GM18873 (cell line): ENCODE data around the gene COASY.

Experiments
- ATAC-seq: cut with Tn5 transposase; IDR thresholded peaks from one replicate; pipeline ENCODE4 v1.9.1; 2021; ENCODE audit warnings: mild to moderate bottlenecking, moderate library complexity, moderate number of reproducible peaks; ENCODE audit not compliant: unreplicated experiment, low FRiP score

The COASY gene

DNA sequence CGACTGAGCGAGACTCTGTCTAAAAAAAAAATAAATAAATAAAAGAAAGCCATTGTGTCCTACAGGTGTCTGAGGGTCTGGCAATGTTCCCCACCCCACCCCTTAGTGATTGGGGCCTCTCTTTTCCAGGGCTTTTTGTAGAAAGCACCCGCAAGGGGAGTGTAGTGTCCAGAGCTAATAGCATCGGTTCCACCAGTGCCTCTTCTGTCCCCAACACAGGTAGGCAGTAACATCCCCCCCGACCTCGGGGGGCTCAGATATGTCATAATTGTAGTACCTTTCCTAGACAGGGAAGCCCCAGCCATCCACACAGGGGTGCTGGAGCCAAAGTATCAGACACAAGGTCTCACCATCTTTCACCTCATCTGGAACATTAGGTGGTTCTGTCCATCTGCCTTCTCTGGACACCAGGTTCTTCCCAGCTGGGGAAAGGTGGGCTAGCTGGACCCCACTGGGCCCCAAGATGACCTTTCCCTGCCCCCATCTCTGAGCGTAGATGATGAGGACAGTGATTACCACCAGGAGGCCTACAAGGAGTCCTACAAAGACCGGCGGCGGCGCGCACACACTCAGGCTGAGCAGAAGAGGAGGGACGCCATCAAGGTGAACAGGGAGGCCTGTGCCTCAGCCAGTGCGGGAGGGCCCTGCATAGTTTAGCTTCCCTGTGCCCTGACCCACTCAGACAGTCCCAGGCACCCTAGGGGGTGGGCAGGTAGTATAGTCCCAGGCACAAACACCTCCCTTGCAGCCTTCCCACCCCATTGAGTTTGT lies 6.6 kb downstream of the COASY start:
- ATAC-seq: no peak

DNA sequence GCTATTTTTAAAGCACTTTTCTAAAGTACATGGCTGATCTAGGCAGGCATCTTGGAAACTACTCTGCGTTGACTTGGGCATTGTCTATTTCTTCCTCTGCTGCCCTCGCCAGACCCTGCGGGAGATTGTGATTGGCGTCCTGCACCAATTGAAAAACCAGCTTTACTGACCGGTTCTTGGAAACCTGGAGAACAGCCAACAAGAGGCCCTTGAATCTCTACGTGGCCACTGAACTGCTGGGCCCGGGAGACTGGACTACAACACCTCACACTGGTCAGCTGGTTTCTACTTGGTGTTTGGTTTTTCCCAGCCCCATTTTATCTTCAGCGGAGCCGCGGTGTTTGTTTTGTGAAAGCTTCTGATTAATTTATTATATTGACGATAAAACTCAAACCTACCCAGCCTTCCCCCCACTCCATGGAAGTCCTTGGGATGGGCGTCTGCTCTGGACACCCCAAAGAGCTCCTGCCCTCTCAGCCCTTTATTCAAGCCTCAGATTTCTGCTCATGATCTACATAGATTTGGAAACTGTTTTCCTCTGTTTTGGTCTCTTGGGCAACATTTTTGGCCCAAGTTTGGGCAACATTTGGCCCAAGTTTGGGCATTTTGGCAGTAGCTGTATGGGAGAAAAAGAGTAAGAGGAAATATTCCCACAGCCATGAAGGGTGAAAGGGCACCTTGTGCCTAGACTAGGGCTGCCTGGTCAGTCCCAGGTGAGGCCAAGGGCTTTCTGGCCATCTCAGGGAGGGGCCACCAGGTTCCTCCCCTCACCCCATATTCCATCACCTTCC lies 9.7 kb downstream of the COASY start:
- no peak for ATAC-seq

DNA sequence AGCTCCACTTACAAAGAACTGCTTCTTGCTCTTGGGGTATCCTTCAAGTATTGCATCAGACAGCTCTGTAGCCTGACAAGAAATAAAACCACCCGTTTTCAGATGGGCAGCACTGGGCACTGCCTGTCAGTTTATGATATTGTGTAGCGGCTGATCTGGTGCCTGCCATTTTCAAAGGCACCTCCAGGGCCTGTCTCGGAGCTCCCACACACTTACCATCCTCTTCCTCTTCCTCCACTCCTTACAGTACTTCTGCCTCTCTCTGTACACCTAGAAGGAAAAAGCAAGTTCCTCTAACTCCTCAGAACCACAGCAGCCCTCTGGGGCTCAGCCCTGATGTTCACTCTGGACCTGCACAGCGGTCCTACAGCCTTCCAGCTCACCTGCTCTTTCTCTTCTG lies 11.1 kb downstream of the COASY start:
- ATAC-seq: no peak

DNA sequence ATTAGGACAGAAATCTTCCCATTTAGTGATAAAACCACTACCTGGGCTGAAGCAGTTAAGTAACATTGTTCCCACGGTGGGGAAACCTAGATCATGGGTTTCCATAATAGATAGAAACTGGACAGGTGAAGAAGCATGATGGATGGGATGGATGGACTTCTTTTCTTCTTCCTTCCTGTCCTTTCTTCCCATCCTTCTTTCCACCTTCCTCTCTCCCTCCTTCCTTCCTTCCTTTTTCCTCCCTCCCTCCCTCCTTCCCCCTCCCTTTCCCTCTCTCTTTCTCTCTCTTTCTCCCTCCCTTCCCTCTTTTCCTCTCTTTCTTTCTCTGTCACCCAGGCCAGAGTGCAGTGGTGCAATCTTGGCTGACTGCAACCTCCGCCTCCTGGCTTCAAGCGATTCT lies 12.5 kb downstream of the COASY start:
- no peak for ATAC-seq

DNA sequence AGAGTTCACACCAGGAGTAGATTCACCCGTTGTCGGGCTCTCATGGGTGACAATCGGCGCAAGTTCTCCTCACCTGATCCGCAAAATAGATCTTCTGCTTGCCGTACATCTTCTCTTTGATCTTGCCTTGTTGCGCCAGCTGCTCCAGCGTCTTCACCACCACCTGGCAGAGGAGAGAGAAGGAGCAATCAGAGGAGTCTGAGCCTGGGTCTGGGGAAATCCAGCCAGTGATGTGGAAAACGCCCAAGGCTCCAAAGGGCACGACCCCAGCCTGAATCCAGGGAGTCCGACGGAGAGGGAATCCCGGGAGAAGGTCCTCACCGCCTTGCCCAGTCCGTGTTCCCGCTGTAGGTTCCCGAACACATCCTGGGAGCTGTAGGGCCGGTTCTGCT lies 15.2 kb downstream of the COASY start:
- no peak for ATAC-seq

- ATAC-seq: peak; percentile 54
Observed at GRCh38 chr17:42577532-42578281, 15.8 kb downstream of the COASY start, which contains the start of gene PSMC3IP. TSS of gene PSMC3IP (minus strand) at chr17:42577729. CDS start at chr17:42577686, 43 bp downstream.

- ATAC-seq: peak; percentile 51
Observed at GRCh38 chr17:42578282-42578869, 16.4 kb downstream of the COASY start.

GRCh38 chr17:42579794-42580551 lies 18.0 kb downstream of the COASY start:
- ATAC-seq: no peak

DNA sequence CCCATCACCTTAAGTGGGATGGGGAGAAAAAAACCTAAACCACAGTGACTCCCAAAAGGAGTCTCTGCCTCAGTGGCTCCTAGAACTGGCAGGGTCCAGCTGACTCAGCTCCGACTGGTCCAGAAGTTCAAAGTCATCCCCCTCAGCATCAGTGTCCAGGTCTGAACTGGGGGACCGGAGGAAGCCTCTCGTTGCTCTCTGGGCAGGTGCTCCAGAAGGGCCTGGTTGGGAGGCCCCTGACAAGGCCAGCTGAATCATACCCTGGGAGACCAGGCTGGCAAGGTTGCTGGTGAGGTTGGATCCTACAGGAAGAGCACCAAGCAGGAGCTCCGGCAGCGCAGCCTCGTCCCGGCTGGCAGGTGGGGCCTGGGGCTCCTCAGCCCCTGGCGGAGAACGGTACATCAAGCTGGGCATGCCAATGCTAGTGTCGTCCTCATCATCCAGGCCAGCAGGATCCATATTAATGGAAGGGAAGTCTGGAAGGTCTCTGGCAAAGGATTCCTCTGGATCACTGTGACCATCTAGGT lies 19.9 kb downstream of the COASY start:
- no peak for ATAC-seq

DNA sequence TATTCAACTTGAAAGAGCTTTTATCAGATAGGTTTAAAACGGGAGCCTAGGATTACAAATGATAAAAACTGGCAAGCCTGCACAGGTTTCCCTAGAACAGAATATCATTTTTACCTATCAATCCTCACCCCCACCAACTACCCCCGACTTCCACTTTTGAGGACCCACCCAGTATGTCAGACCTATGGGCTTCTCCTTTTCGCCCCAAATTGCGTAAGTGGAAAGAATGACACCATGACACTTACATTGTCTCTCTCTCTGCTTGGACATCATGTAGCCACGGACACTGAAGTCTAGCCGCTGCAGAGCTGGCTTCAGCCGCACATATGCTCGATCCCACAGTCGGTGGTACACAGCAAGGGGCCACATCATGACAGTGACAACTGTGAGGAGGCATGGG lies 22.9 kb downstream of the COASY start:
- no peak for ATAC-seq

- no peak for ATAC-seq
Observed at GRCh38 chr17:42585353-42585752, 23.4 kb downstream of the COASY start.

DNA sequence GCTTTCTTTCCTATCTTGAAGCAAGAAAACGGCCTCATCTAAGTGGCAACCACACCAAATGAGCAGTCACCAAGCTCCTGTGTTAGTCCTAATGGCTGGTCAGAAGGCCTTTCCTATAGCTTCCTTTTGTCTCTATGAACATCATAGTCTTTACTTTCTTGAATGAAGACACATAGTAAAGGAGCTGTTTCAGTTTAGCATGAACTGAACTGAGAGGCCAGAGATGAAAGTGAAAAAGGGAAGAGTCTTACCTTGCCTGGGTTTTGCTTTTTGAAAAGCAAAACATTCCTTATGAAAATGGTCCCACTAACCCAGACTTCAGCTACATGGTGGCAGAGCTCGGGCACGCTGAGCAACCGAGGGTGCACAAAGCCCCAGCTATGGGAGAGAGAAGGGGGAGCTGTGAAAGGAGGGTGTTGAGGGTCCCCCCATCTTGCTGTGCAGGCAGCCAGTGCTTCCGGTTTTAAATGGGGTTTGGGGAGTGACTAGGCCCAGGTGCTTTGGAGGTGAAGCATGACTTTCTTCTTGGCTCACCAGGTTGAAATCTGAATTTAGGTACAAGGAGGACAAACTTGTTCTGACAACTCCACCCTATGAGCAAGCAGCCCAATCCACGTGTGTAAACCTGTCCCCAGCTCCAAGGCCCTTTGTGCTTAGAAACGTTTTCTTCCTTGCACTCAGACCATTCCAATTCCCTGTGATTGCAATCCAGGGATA lies 24.7 kb downstream of the COASY start:
- no peak for ATAC-seq

GRCh38 chr17:42590886-42591285 lies 28.9 kb downstream of the COASY start:
- ATAC-seq: no peak

DNA sequence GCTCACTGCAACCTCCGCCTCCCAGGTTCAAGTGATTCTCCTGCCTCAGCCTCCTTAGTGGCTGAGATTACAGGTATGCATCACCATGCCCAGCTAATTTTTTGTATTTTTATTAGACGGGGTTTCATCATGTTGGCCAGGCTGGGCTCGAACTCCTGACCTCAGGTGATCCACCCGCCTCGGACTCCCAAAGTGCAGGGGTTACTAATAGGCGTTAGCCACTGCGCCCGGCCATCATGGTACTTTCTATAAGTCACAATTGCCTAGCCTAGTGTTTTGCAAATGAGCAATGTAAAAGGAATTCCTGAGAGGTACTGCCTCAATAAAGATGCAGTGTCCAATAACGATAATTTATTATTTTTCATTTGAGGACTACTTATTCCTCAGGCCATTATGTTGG lies 29.5 kb downstream of the COASY start:
- ATAC-seq: no peak

- no peak for ATAC-seq
Observed at GRCh38 chr17:42596386-42596785, 34.4 kb downstream of the COASY start.

GRCh38 chr17:42598905-42599304 lies 37.0 kb downstream of the COASY start:
- ATAC-seq: no peak

- no peak for ATAC-seq
Observed at GRCh38 chr17:42603318-42603717, 41.4 kb downstream of the COASY start.

GRCh38 chr17:42607769-42608168 lies 45.8 kb downstream of the COASY start:
- no peak for ATAC-seq
